GM23248 (cell line): ENCODE measurements around the gene PCBP3. TPM values are rescaled to one million over a fixed set of nuclear protein-coding genes. Genes with fewer than 3 reads are reported as not detected.
A peak's percentile ranks its signal among the peaks of the same experiment; 100 is the strongest.
"Not testable (repeated sequence)": the region's sequence is repeated elsewhere in the genome, so short reads cannot be mapped to it uniquely, and the experiment has no call there.

Experiments used
- DNase-seq: peaks from one replicate; pipeline ENCODE4 v3.0.0-alpha.2; 2015
- H2AFZ ChIP-seq: fragments of 200-600 bp; sonication (generic); 2 replicates; pipeline ENCODE4 v1.6.1; 2016; ENCODE audit warnings: antibody characterized with exemption
- H3F3A ChIP-seq: fragments of 200-600 bp; sonication (generic); 2 replicates; pipeline ENCODE4 v1.6.1; 2016; ENCODE audit warnings: mild to moderate bottlenecking, antibody characterized with exemption, mixed run types; ENCODE audit not compliant: insufficient read depth
- H3K27ac ChIP-seq: fragments of 200-600 bp; sonication (generic); 2 replicates; pipeline ENCODE4 v1.5.1; 2016; ENCODE audit warnings: mild to moderate bottlenecking
- H3K27me3 ChIP-seq: fragments of 200-600 bp; sonication (generic); replicated peaks from 2 replicates; pipeline ENCODE4 v1.6.1; 2016; ENCODE audit warnings: mild to moderate bottlenecking; ENCODE audit not compliant: insufficient read depth
- H3K36me3 ChIP-seq: fragments of 200-600 bp; sonication (generic); 2 replicates; pipeline ENCODE4 v1.6.1; 2016; ENCODE audit warnings: low read depth, mild to moderate bottlenecking
- H3K4me1 ChIP-seq: fragments of 200-600 bp; sonication (generic); 2 replicates; pipeline ENCODE4 v1.6.1; 2016; ENCODE audit warnings: mild to moderate bottlenecking; ENCODE audit not compliant: insufficient read depth
- H3K4me2 ChIP-seq: fragments of 200-600 bp; sonication (generic); one replicate; pipeline ENCODE4 v1.6.1; 2016; ENCODE audit warnings: mild to moderate bottlenecking; ENCODE audit not compliant: unreplicated experiment
- H3K4me3 ChIP-seq: fragments of 200-600 bp; sonication (generic); 2 replicates; pipeline ENCODE4 v1.5.1; 2016; ENCODE audit warnings: mild to moderate bottlenecking
- H3K79me2 ChIP-seq: fragments of 200-600 bp; sonication (generic); 2 replicates; pipeline ENCODE4 v1.6.1; 2016; ENCODE audit warnings: mild to moderate bottlenecking; ENCODE audit not compliant: insufficient read depth
- H3K9ac ChIP-seq: fragments of 200-600 bp; sonication (generic); 2 replicates; pipeline ENCODE4 v1.6.1; 2016; ENCODE audit warnings: mild to moderate bottlenecking
- H3K9me2 ChIP-seq: fragments of 200-600 bp; sonication (generic); 2 replicates; pipeline ENCODE4 v1.6.1; 2016; ENCODE audit warnings: mixed run types, mild to moderate bottlenecking, moderate library complexity; ENCODE audit not compliant: insufficient read depth
- H3K9me3 ChIP-seq: fragments of 200-600 bp; sonication (generic); one replicate; pipeline ENCODE4 v1.6.1; 2017; ENCODE audit warnings: low read depth
- H4K20me1 ChIP-seq: fragments of 200-600 bp; sonication (generic); 2 replicates; pipeline ENCODE4 v1.6.0; 2016; ENCODE audit not compliant: insufficient read depth
- EZH2 ChIP-seq: fragments of 200-600 bp; sonication (generic); IDR thresholded peaks from 2 replicates; pipeline ENCODE4 v1.6.1; 2018; ENCODE audit warnings: antibody characterized with exemption, mild to moderate bottlenecking; ENCODE audit not compliant: insufficient read depth, poor library complexity, severe bottlenecking
- EZH2phosphoT487 ChIP-seq: fragments of 200-600 bp; sonication (generic); IDR thresholded peaks from 2 replicates; pipeline ENCODE4 v1.6.1; 2018; ENCODE audit warnings: antibody characterized with exemption, moderate library complexity, mild to moderate bottlenecking, low read depth; ENCODE audit not compliant: insufficient read depth
- WGBS, 2 experiments: methylation state at CpG; one replicate each; pipeline ENCODE4 v1.1.6; 2015 to 2017; ENCODE audit warnings: low lambda C conversion rate in 2 of 2, low coverage in 1 of 2; ENCODE audit errors: missing lambda C conversion rate in 2 of 2; 5-methylcytosine and 5-hydroxymethylcytosine counted together
- in situ Hi-C: fragments of 300-500 bp; cut with MboI; formaldehyde crosslinking; loops from 2 replicates; pipeline ENCODE4 v1.15.0; 2020
- polyA plus RNA-seq: library from polyadenylated mRNA; unstranded; fragments of >200 nt; fragmentation: Nextera tagmentation; extraction: Ambion mirVana; gene quantifications from 2 replicates; pipeline ENCODE4 v1.2.1, GENCODE V29; 2016
- total RNA-seq: library from RNA; depleted of rRNA; stranded (reverse); fragments of >200 nt; shearing (Covaris generic); gene quantifications from 2 replicates; pipeline ENCODE4 v1.2.3, GENCODE V29; 2014

PCBP3 gene
- total and polyA plus RNA-seq, 2 experiments from 2014 or later: 0.32 to 1.3 TPM

DNA sequence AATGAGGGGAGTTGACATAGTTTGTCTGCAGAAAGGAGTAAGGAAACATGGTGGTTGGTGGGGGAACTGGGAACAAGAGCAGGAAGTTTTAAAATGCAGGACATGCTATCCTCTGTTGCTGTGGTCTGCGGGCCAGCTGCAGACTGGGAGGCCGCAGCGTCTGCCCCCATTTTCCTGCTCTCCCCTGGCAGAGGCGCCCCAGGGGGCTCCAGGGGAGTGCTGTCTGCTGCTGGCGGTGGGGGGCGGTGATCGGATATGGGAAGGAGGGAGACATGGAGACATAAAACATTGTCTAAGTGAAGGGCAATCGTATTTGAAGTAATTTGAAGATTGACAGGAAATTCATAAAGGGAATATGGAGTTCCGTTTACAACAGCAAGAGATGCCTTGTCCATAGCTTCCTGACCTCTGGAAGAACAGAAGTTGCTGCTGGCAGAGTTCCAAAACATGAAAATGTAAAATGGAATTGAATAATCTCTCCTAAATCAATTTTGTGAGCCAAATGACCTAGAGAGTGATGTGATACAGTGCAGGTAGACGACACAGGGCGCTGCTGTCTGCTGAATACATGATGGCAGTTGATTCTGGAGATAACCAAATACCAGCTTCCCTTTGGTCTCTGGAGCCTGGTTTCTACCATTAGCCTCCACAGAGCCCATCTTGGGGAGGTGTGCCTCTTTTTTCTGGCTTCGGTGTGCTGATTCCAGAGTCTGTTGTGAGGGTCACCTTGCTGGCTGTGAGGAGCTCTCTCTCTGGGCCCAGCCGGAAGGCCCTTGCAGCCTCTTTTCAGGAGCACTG lies 61.0 kb downstream of the PCBP3 start:
- in situ Hi-C loops: no loop called here
- Histone ChIP-seq H3K4me1 (0 out of 2 replicates have a peak, but pooled peaks cover 5% of the 10 kb centered on the region), H2AFZ (no peak overlapping the region), H3K9ac (no peak overlapping the region), H3K27me3 (no peaks in the 10 kb centered on the region), H3K4me2 (no peak overlapping the region), H3K27ac (no peak overlapping the region), H4K20me1 (no peaks in the 10 kb centered on the region), H3K79me2 (no peaks in the 10 kb centered on the region), H3K9me2 (no peaks in the 10 kb centered on the region), H3K36me3 (no peaks in the 10 kb centered on the region), H3K4me3 (no peak overlapping the region), H3F3A (peaks cover under 1% of the 10 kb centered on the region; the same call in 1 of the 2 replicates), H3K9me3 (no peaks in the 10 kb centered on the region)
- no peak for DNase-seq
- WGBS, 2 experiments: 83 to 86% methylated on average over 10 to 13 of the region's 13 CpGs
- TF ChIP-seq EZH2 (no peak), EZH2phosphoT487 (no peak)

- Histone ChIP-seq H3K4me1 (no peaks in the 10 kb centered on the region), H3K4me3 (no peak overlapping the region)
Measured at GRCh38 chr21:45706299-45706698, 62.8 kb downstream of the PCBP3 start.

DNA sequence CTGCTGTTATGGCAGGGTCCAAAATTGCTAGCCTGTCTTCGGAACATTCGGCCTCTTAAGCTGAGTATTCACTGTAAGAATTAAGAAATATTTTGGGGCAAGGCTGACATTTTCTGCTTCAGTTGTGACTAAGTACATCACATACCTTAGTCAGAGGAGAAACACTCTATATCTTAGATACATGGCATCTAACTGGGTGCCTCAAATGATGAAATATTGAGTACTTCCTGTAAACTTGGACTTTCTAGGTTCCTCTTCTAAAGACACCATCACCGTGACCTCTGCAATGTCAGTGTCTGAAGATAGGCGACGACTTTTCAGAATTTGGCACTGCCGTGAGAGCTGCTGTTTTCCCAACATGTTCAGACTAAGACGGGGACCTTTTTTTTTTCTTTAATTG lies 65.6 kb downstream of the PCBP3 start:
- Histone ChIP-seq H3K9me3 (no peaks in the 10 kb centered on the region), H3K9ac (no peak overlapping the region), H3K36me3 (no peaks in the 10 kb centered on the region), H3F3A (no peaks in the 10 kb centered on the region), H3K4me2 (peak overlapping the region; percentile 1), H3K27ac (no peak overlapping the region), H3K9me2 (no peaks in the 10 kb centered on the region), H3K4me1 (no peaks in the 10 kb centered on the region), H3K79me2 (no peaks in the 10 kb centered on the region), H3K27me3 (no peaks in the 10 kb centered on the region), H2AFZ (no peak overlapping the region), H3K4me3 (no peak overlapping the region), H4K20me1 (no peaks in the 10 kb centered on the region)
- TF ChIP-seq EZH2: no peak
- TF ChIP-seq EZH2phosphoT487: no peak
- in situ Hi-C loops: no loop called here
- WGBS, 2 experiments: 81 to 86% methylated on average over 7 of the region's 7 CpGs
- DNase-seq: peak; percentile 64

More at GRCh38 chr21:45706299-45706698, 62.8 kb downstream of the PCBP3 start:
- H3F3A ChIP-seq: no peaks in the 10 kb centered on the region
- in situ Hi-C loops: no loop called here
- TF ChIP-seq EZH2: no peak
- TF ChIP-seq EZH2phosphoT487: no peak
- H3K4me2 ChIP-seq: no peak overlapping the region
- H2AFZ ChIP-seq: no peak overlapping the region
- no peak overlapping the region for H3K27ac ChIP-seq
- no peaks in the 10 kb centered on the region for H3K9me3 ChIP-seq
- no peak for DNase-seq
- no peaks in the 10 kb centered on the region for H4K20me1 ChIP-seq
- 100% methylated on average over 1 of the region's 1 CpG for WGBS, 2 experiments
- H3K9ac ChIP-seq: no peak overlapping the region
- no peaks in the 10 kb centered on the region for H3K36me3 ChIP-seq
- no peaks in the 10 kb centered on the region for H3K79me2 ChIP-seq
- H3K27me3 ChIP-seq: no peaks in the 10 kb centered on the region
- H3K9me2 ChIP-seq: no peaks in the 10 kb centered on the region

DNA sequence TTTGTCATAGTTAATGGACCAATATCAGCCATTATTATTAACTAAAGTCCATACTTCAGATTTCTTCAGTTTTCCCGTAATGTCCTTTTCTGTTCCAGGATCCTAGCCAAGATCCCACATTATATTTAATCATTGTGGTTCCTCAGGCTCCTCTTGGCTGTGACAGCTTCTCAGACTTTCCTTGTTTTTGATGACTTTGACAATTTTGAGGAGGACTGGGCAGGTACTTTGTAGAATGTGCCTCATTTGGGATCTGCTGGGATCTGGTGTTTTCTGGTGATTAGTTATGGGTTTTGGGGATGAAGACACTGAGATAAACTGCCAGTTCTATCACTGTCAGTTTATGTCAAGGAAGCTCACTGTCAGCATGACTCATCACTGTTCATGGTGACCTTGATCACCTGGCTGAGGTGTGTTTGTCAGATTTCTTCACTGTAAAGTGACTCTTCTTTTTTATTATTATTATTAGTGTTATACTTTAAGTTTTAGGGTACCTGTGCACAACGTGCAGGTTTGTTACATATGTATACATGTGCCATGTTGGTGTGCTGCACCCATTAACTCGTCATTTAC lies 66.3 kb downstream of the PCBP3 start:
- no peak overlapping the region for H3K27ac ChIP-seq
- H3K4me2 ChIP-seq: no peak overlapping the region
- no peak overlapping the region for H2AFZ ChIP-seq
- no peaks in the 10 kb centered on the region for H3F3A ChIP-seq
- in situ Hi-C loops: no loop called here
- no peaks in the 10 kb centered on the region for H3K9me2 ChIP-seq
- WGBS, 2 experiments: 73 to 85% methylated on average over 3 of the region's 3 CpGs
- no peaks in the 10 kb centered on the region for H3K27me3 ChIP-seq
- H3K79me2 ChIP-seq: no peaks in the 10 kb centered on the region
- H3K36me3 ChIP-seq: no peaks in the 10 kb centered on the region
- DNase-seq: no peak
- no peaks in the 10 kb centered on the region for H3K4me1 ChIP-seq
- TF ChIP-seq EZH2: no peak
- no peak for TF ChIP-seq EZH2phosphoT487
- no peaks in the 10 kb centered on the region for H3K9me3 ChIP-seq
- no peaks in the 10 kb centered on the region for H4K20me1 ChIP-seq
- no peak overlapping the region for H3K9ac ChIP-seq
- H3K4me3 ChIP-seq: no peak overlapping the region

DNA sequence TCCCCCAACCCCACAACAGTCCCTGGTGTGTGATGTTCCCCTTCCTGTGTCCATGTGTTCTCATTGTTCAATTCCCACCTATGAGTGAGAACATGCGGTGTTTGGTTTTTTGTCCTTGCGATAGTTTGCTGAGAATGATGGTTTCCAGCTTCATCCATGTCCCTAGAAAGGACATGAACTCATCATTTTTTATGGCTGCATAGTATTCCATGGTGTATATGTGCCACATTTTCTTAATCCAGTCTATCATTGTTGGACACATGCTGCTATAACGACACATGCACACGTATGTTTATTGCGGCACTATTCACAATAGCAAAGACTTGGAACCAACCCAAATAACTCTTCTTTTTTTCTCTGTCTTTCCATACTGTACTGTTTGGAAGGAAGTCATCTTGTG lies 66.8 kb downstream of the PCBP3 start:
- H3K27me3 ChIP-seq, H3K9me2 ChIP-seq, H3K9ac ChIP-seq, H3K4me1 ChIP-seq, H3F3A ChIP-seq, H3K79me2 ChIP-seq, H3K36me3 ChIP-seq, H2AFZ ChIP-seq, H3K4me3 ChIP-seq, in situ Hi-C loops, H4K20me1 ChIP-seq, H3K27ac ChIP-seq, DNase-seq, H3K9me3 ChIP-seq, H3K4me2 ChIP-seq: not testable (repeated sequence)
- WGBS, 2 experiments: 91 to 92% methylated on average over 4 to 5 of the region's 5 CpGs
